ENCODE results near the gene CDO1. TPM values are rescaled to one million over a fixed set of nuclear protein-coding genes. Genes with fewer than 3 reads are reported as not detected.
A peak's percentile ranks its signal among the peaks of the same experiment; 100 is the strongest.

Gene CDO1
- total and polyA plus RNA-seq, 8 donors, result 1.9 to 19.7 (median 5.6) TPM

GRCh38 chr5:115847290-115847689, 30.8 kb upstream of the CDO1 start:
- DNase-seq (no peak), FAIRE-seq (no peak), ATAC-seq (no peak)
- H3K9me3 ChIP-seq, result no peaks in the 10 kb centered on the region
- 81% methylated on average over 7 of the region's 7 CpGs for whole genome bisulfite sequencing, 2 donors
- TF ChIP-seq CTCF (IDR thresholded peaks at IDR 0.05), result no peak
- no peaks in the 10 kb centered on the region for H3K36me3 ChIP-seq
- peaks cover 16 to 36% (median 24%) of the 10 kb centered on the region in 3 donors for H3K4me1 ChIP-seq
- no peak overlapping the region for H3K4me3 ChIP-seq
- H3K27me3 ChIP-seq, result no peaks in the 10 kb centered on the region
- intact Hi-C loops (cut with DNase I), result no loop called here
- no peak overlapping the region for H3K27ac ChIP-seq

GRCh38 chr5:115844321-115844817, 27.9 kb upstream of the CDO1 start:
- Histone ChIP-seq H3K27me3 (no peaks in the 10 kb centered on the region), H3K4me3 (no peak overlapping the region), H3K4me1 (peaks cover 24 to 38% (median 27%) of the 10 kb centered on the region in 3 donors), H3K9me3 (no peaks in the 10 kb centered on the region), H3K36me3 (no peaks in the 10 kb centered on the region), H3K27ac (no peak overlapping the region)
- WGBS, 2 donors, result 56 to 76% methylated on average over 7 of the region's 7 CpGs
- ATAC-seq, result no peak
- TF ChIP-seq CTCF (IDR thresholded peaks at IDR 0.05), result no peak
- DNase-seq, result no peak
- intact Hi-C loops (cut with DNase I), result loop anchor here in 1 of 3 donors (5.0 kb wide), 1 partner anchor 212 kb away; no protein-coding TSS in a partner anchor
- FAIRE-seq, result no peak

- Histone ChIP-seq H3K4me1 (peaks cover 23 to 42% (median 25%) of the 10 kb centered on the region in 3 donors), H3K36me3 (no peaks in the 10 kb centered on the region), H3K4me3 (peak overlapping the region in 2 of 4 donors; percentile 94 to 98), H3K27ac (no peak overlapping the region), H3K27me3 (no peaks in the 10 kb centered on the region), H3K9me3 (no peaks in the 10 kb centered on the region)
- ATAC-seq, result no peak
- 33 to 44% methylated on average over 6 of the region's 6 CpGs for WGBS, 2 donors
- no peak for DNase-seq
- no peak for TF ChIP-seq CTCF (IDR thresholded peaks at IDR 0.05)
- intact Hi-C loops (cut with DNase I), result loop anchor here in 1 of 3 donors (5.0 kb wide), 1 partner anchor 211 kb away; no protein-coding TSS in a partner anchor
- no peak for FAIRE-seq
Measured at GRCh38 chr5:115843444-115844130, 27.1 kb upstream of the CDO1 start.

- no peak for FAIRE-seq
- intact Hi-C loops (cut with DNase I), result loop anchor here in 1 of 3 donors (5.0 kb wide), 1 partner anchor 211 kb away; no protein-coding TSS in a partner anchor
- peaks cover 16 to 46% (median 26%) of the 10 kb centered on the region in 3 donors for H3K4me1 ChIP-seq
- peak overlapping the region; percentile 94 to 98 (median 96) for H3K4me3 ChIP-seq
- no peaks in the 10 kb centered on the region for H3K36me3 ChIP-seq
- DNase-seq, result no peak
- H3K9me3 ChIP-seq, result no peaks in the 10 kb centered on the region
- H3K27ac ChIP-seq, result peak overlapping the region; percentile 90 to 95 (median 92)
- TF ChIP-seq CTCF (IDR thresholded peaks at IDR 0.05), result no peak
- WGBS, 2 donors, result 4 to 5% methylated on average over 3 of the region's 3 CpGs
- ATAC-seq, result no peak
- no peaks in the 10 kb centered on the region for H3K27me3 ChIP-seq
Measured at GRCh38 chr5:115842952-115843351, 26.5 kb upstream of the CDO1 start.
